Esophagus squamous epithelium (tissue), 5 donors: ENCODE data around the gene MRPL16. TPM values are rescaled to one million over a fixed set of nuclear protein-coding genes. Genes with fewer than 3 reads are reported as not detected.
A peak's percentile ranks its signal among the peaks of the same experiment; 100 is the strongest.

ENCODE experiments used
- DNase-seq: peaks from one replicate; lab custom pipeline; 2025; lab: John Stamatoyannopoulos, UW
- H3K27ac ChIP-seq, 4 donors: fragments of 200-600 bp; sonication (generic); one replicate each; pipeline ENCODE4 v1.5.1; 2016 to 2019; ENCODE audit warnings: mild to moderate bottlenecking in 1 of 4
- H3K27me3 ChIP-seq, 4 donors: fragments of 200-600 bp; sonication (generic); 1 replicate in 3 of 4; 2 replicates in 1 of 4; pipeline versions ENCODE4 v1.5.1 to v1.6.0; 2017 to 2021; ENCODE audit warnings: antibody characterized with exemption in 1 of 4
- H3K36me3 ChIP-seq, 3 donors: fragments of 200-600 bp; sonication (generic); one replicate each; pipeline ENCODE4 v1.5.1; 2016 to 2019
- H3K4me1 ChIP-seq, 3 donors: fragments of 200-600 bp; sonication (generic); one replicate each; pipeline ENCODE4 v1.5.1; 2017 to 2019
- H3K4me3 ChIP-seq, 4 donors: fragments of 200-600 bp; sonication (generic); 1 replicate in 3 of 4; 2 replicates in 1 of 4; pipeline ENCODE4 v1.5.1; 2016 to 2019; ENCODE audit warnings: mild to moderate bottlenecking in 2 of 4, moderate library complexity in 1 of 4
- H3K9me3 ChIP-seq, 3 donors: fragments of 200-600 bp; sonication (generic); one replicate each; pipeline ENCODE4 v1.5.1; 2016 to 2019
- CTCF ChIP-seq, 6 experiments: fragments of 450-650 bp in 4 of 6; fragments of 200-600 bp in 2 of 6; sonication (generic) in 2 of 6; IDR thresholded peaks; one replicate each; pipeline ENCODE4 v1.5.1; 2016 to 2019; ENCODE audit warnings: antibody characterized with exemption in 6 of 6, mild to moderate bottlenecking in 4 of 6, moderate library complexity in 4 of 6
- POLR2A ChIP-seq, 4 donors: fragments of 450-650 bp; IDR thresholded peaks; one replicate each; pipeline ENCODE4 v1.6.1; 2017; ENCODE audit warnings: antibody characterized with exemption in 4 of 4, mild to moderate bottlenecking in 4 of 4, moderate library complexity in 3 of 4
- WGBS, 2 donors: methylation state at CpG; one replicate each; pipeline ENCODE4 v1.1.5; 2018; 5-methylcytosine and 5-hydroxymethylcytosine counted together
- intact Hi-C: fragments of 100-400 bp; cut with DNase I; formaldehyde crosslinking; loops from one replicate; pipeline ENCODE4 v1.15.0; 2022
- total RNA-seq, 4 donors: library from RNA; depleted of rRNA; stranded (reverse); fragments of >200 nt; gene quantifications; one replicate each; pipeline ENCODE4 v1.1.0, GENCODE V29; 2016
- donor health status: DM: yes; HTN: yes; CAD: no.

Gene MRPL16
- total RNA-seq, 4 donors from 2014 or later: 31.4 to 41.6 (median 40.3) TPM

- Histone ChIP-seq H3K9me3 (no peaks in the 10 kb centered on the region), H3K36me3 (peaks cover 0 to 10% (median 0%) of the 10 kb centered on the region in 3 donors), H3K4me1 (peaks cover 0 to 37% (median 13%) of the 10 kb centered on the region in 3 donors), H3K4me3 (no peak overlapping the region), H3K27ac (no peak overlapping the region), H3K27me3 (no peaks in the 10 kb centered on the region)
- WGBS, 2 donors: 79 to 82% methylated on average over 5 to 6 of the region's 6 CpGs
- intact Hi-C loops: no loop called here
- TF ChIP-seq POLR2A (IDR thresholded peaks at IDR 0.05) (no peak), CTCF (IDR thresholded peaks at IDR 0.05) (no peak)
- no peak for DNase-seq
Observed at GRCh38 chr11:59761993-59762392, 48.6 kb downstream of the MRPL16 start.

- Histone ChIP-seq H3K36me3 (peaks cover 0 to 10% (median 0%) of the 10 kb centered on the region in 3 donors), H3K9me3 (no peaks in the 10 kb centered on the region), H3K27ac (no peak overlapping the region), H3K27me3 (no peaks in the 10 kb centered on the region), H3K4me1 (peaks cover 10 to 38% (median 14%) of the 10 kb centered on the region in 3 donors), H3K4me3 (no peak overlapping the region)
- DNase-seq: no peak
- WGBS, 2 donors: 81 to 88% methylated on average over 4 of the region's 4 CpGs
- intact Hi-C loops: no loop called here
- TF ChIP-seq POLR2A (IDR thresholded peaks at IDR 0.05): no peak
- no peak for TF ChIP-seq CTCF (IDR thresholded peaks at IDR 0.05)
Observed at GRCh38 chr11:59760771-59761170, 49.8 kb downstream of the MRPL16 start.

- WGBS, 2 donors: 55 to 66% methylated on average over 4 of the region's 4 CpGs
- peaks cover 7 to 33% (median 11%) of the 10 kb centered on the region in 3 donors for H3K4me1 ChIP-seq
- DNase-seq: no peak
- H3K27ac ChIP-seq: no peak overlapping the region
- intact Hi-C loops: no loop called here
- no peak for TF ChIP-seq POLR2A (IDR thresholded peaks at IDR 0.05)
- TF ChIP-seq CTCF (IDR thresholded peaks at IDR 0.05): no peak
- no peaks in the 10 kb centered on the region for H3K9me3 ChIP-seq
- no peak overlapping the region for H3K4me3 ChIP-seq
- H3K36me3 ChIP-seq: peaks cover 0 to 10% (median 0%) of the 10 kb centered on the region in 3 donors
- H3K27me3 ChIP-seq: no peaks in the 10 kb centered on the region
Observed at GRCh38 chr11:59759900-59760299, 50.7 kb downstream of the MRPL16 start.

GRCh38 chr11:59758401-59759037 lies 52.1 kb downstream of the MRPL16 start:
- Histone ChIP-seq H3K27me3 (no peaks in the 10 kb centered on the region), H3K4me1 (peaks cover 5 to 38% (median 11%) of the 10 kb centered on the region in 3 donors), H3K27ac (no peak overlapping the region), H3K9me3 (no peaks in the 10 kb centered on the region), H3K4me3 (no peak overlapping the region), H3K36me3 (peaks cover 0 to 10% (median 0%) of the 10 kb centered on the region in 3 donors)
- intact Hi-C loops: no loop called here
- DNase-seq: no peak
- TF ChIP-seq POLR2A (IDR thresholded peaks at IDR 0.05) (no peak), CTCF (IDR thresholded peaks at IDR 0.05) (no peak)
- WGBS, 2 donors: 81% methylated on average over 4 of the region's 4 CpGs

- TF ChIP-seq POLR2A (IDR thresholded peaks at IDR 0.05) (no peak), CTCF (IDR thresholded peaks at IDR 0.05) (no peak)
- DNase-seq: no peak
- 27 to 29% methylated on average over 1 to 4 of the region's 4 CpGs for WGBS, 2 donors
- intact Hi-C loops: no loop called here
- Histone ChIP-seq H3K4me3 (peak overlapping the region in 3 of 4 donors; percentile 65 to 98 (median 74)), H3K27ac (peak overlapping the region; percentile 95 to 98 (median 95)), H3K4me1 (peaks cover 5 to 38% (median 11%) of the 10 kb centered on the region in 3 donors), H3K9me3 (no peaks in the 10 kb centered on the region), H3K27me3 (no peaks in the 10 kb centered on the region), H3K36me3 (peaks cover 0 to 6% (median 0%) of the 10 kb centered on the region in 3 donors)
Observed at GRCh38 chr11:59756845-59757244, 53.7 kb downstream of the MRPL16 start.
